CD4-positive, alpha-beta T cell treated with Interleukin-6 for 4 hours (primary cell): ENCODE data around the gene L3MBTL3.
"Not testable (repeated sequence)": the region's sequence is repeated elsewhere in the genome, so short reads cannot be mapped to it uniquely, and the experiment has no call there.

ENCODE experiments used
- DNase-seq: peaks from one replicate; pipeline ENCODE4 v3.0.0-alpha.2; 2020; ENCODE audit warnings: mixed read lengths

L3MBTL3 gene

DNA sequence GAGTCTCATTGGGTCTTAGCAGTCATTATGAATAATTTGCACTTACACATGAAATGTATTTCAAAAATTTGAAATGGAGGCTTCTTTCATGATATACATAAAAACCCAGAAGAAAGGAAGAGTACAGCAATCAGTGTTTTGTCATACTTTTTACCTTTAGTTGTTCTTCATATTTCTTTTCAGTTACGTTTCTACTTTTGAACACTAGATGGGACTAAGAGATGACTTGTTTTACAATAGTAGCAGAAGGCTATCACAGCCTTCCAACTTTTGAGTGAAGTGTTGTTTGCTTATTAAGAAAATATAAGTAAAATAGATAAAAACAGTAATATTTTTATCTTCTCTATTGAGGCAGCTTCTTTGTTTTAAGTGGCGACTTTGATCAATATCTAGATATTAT is 58.1 kb downstream of the L3MBTL3 start:
- DNase-seq: no peak

GRCh38 chr6:130090796-130091195 is 72.4 kb downstream of the L3MBTL3 start:
- DNase-seq: no peak

DNA sequence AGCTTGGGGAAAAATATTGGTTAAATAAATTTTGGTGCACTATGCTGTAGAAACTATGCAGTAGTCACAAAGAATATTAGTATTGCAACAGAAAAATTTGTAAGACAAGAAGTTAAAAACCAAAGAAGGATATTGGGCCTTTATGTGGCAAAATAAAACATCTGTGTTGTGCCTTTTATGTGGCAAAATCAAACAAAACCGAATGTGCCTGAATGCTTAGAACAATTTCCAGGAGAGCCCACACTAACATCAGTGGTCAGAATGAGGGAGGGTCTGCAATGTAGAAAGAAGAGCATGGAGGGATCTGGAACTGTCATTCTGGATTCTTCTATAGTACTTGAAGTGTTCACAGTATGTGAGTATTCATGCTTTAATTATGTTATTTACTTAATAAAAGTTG is 75.2 kb downstream of the L3MBTL3 start:
- no peak for DNase-seq

DNA sequence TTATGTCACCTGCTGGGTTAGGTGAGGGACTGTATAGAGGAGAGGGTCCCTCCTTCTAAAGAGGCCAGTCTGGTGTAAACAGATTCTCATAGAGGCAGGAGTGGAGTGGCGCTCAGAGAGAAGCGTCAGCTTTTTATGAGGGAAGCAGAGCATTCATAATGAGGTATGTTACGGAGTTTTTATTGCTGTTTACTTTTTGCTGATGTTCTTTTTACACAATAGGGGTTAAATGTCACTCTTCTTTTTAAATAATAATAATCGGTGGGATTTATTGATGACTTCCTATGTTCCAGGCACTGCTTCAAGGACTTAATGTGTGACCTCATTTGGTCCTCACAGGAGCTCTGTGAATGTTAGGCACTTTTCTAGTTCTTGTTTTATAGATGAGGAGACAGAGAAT is 79.9 kb downstream of the L3MBTL3 start:
- DNase-seq: no peak

DNA sequence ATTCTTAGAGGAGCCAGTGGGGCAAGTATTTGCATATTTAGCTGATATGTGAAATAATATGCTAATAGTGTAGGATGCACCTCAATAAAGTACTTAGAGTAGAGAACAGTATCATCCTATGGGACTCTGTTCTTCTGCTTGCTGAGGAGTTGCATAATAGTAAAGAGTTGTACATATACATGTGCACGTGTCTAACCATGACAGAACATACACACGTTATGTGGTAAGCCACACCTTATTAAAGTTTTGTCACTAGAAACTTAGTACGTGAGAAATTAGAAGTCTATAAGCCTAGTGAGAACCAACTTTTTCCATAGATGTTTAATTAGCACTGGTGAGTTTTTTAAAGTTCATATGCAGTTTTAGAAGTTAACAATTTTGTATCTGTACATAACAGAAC is 80.7 kb downstream of the L3MBTL3 start:
- DNase-seq: no peak

DNA sequence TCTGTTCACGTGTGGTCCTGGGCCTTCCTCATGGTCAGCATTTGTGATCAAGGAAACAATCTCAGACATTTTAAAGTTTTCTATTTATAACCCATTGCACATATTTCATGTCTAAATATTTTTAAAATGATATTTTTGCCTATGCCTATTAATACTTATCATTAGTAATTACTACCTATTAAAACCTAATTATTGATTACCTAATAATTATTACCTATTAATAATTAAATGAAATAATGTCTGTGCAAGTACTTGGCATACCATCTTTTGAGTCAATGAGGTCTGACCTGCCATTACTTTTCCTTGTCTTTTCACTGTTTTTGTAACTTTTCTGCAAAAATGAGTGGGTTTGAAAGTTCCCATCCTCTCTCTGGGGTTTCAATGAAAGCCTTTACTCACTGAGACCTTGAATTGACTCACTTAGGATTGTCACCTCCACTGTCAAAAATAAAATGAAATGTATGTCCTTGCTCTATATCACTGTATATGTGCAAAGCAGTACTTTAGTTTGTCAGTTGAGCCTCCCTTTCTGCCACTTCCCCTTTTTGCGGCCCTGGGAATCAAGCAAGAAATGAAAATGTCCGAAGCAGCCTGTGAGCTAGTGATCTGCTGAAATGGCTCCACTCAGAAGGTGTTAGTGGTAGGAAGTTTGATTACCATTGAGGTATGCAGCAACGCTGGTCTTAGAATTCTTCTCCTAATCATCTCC is 87.8 kb downstream of the L3MBTL3 start:
- no peak for DNase-seq

DNA sequence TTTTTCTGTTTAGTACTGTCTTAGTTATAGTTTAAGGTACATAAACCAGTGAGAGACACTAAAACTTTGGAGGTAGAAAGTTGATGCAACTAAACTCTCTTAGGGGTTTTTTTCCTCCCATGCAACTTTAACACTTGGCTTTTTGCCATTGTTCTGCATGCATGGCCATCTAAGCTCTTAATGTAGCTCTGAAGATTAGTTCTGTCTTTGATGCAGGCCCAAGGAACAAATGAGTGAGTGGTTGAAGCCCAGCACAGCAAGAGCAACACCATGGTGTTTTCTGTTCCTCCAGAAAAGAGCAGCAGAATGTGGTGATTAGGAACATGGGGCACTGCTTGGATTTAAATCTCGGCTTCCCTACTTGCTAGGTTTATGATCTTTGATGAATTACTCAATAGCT is 89.3 kb downstream of the L3MBTL3 start:
- DNase-seq: no peak

GRCh38 chr6:130111031-130111430 is 92.7 kb downstream of the L3MBTL3 start:
- DNase-seq: no peak

DNA sequence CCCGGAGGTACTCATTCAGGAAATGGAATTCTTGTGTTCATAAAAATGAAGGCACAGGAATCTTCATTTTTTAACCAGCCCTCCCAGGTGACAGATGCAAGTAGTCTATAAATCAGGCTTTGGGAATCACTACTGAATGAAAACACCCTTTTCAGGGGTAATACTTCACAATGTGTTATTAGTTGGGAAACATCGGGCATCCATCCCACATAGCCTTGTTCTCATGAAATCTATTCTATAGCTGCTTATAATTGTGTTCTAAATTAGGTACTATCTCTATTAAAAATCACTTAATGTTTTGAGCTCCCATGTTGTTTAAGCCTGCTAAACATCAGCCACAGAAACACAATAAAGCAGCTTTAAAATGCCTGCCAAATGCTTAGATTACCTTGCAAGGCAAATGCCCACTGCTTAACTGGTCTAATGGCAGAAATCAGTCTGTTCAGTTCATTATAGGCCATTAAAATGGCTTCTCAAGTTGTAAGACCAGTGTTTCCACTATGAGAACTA is 94.9 kb downstream of the L3MBTL3 start:
- no peak for DNase-seq

DNA sequence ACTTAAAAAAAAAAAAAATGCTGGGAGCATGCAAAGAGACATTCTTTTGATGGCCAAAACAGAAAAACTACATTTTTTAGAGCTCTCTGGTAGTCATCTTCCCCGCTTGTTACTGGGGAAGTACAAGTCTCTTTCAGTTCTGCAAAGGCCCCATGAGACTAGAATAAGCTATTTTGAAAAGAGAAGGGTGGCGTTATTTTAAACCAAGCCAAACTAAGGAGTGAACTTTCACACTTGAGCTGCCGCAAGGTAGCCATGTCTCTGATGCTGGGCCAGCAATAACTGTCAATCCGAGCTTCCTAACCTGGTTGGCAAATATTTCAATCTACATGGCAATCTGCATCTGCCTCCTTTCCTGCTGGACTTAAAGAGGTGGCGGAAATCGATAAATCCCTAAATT is 96.7 kb downstream of the L3MBTL3 start:
- DNase-seq: no peak

DNA sequence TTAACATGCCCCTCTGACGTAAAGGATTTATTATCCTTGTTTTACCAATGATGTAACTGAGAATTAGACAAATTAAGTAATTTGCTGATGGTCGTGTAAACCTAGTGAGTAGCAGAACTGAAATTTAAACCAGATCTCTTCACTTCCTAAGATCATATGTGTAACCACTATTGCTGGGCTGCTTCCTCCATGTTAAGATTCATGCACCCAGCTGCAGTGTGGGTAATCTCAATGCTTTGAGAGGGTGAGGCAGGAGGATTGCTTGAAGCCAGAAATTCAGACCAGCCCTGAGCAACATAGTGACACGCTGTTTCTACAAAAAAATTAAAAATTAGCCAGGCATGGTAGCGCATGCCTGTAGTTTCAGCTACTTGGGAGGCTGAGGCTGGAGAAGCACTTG is 97.9 kb downstream of the L3MBTL3 start:
- no peak for DNase-seq

- DNase-seq: not testable (repeated sequence)
These were observed 98.9 kb downstream of the L3MBTL3 start for GRCh38 chr6:130117187-130117701.

GRCh38 chr6:130118236-130118635 is 99.9 kb downstream of the L3MBTL3 start:
- DNase-seq: no peak

DNA sequence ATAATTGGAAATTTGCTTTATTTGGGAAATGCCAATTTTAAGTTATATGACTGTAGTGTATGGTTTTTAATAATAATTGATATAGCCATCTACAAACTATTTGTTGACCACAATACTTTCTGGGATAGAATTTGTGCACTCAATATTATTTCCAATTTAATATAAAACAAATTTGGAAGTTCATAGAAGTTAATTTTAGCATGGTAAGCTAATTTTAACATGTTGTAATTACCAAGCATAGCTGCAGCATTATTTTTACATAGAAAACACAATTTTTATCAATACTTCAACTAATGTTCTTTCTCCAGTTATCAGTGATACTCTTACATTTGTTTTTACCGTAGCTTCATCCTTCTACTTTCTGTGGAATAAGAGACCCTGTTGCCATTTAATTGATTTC is 100.8 kb downstream of the L3MBTL3 start:
- DNase-seq: no peak

DNA sequence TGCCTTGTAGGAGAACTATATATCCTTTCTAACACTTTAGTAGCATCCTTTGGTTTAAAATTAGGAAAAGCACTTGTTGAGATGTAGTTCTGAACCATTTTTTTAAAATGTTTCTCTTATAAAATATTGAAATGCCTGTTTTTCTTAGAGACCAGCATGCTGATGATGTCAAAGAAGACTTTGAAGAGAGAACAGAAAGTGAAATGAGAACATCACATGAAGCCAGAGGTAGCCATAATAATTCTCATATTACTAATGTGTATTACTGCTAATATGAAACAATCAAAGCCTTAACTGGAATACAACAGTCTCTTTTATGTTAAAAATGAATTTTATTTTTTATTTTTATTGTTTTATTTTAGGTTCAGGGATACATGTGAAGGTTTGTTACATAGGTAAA is 102.3 kb downstream of the L3MBTL3 start:
- no peak for DNase-seq

GRCh38 chr6:130122243-130122642 is 103.9 kb downstream of the L3MBTL3 start:
- no peak for DNase-seq

DNA sequence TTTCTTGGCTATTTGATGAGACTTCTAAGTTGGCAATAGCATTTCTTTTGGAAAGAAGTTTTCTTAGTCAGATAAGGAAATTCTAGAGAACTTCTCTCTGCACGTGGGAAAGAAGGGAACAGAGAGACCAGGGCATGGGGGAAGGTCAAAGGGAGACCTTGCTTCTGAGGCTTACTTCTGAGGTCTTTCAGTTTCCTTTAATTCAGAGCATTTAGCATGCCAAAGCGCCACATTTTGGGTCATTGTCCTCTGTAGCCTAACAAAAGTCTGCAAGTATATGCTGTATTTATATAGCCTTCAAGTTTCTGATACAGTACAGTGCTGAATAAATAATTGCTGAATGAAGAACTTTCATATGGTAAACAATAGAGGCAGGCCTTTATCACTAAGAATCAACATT is 108.8 kb downstream of the L3MBTL3 start:
- DNase-seq: no peak

- DNase-seq: no peak
These were observed 109.9 kb downstream of the L3MBTL3 start for GRCh38 chr6:130128326-130128725.

- DNase-seq: no peak
These were observed 111.4 kb downstream of the L3MBTL3 start for GRCh38 chr6:130129762-130130246.

- peak; percentile 55 for DNase-seq
These were observed 113.9 kb downstream of the L3MBTL3 start for GRCh38 chr6:130132286-130132701.

DNA sequence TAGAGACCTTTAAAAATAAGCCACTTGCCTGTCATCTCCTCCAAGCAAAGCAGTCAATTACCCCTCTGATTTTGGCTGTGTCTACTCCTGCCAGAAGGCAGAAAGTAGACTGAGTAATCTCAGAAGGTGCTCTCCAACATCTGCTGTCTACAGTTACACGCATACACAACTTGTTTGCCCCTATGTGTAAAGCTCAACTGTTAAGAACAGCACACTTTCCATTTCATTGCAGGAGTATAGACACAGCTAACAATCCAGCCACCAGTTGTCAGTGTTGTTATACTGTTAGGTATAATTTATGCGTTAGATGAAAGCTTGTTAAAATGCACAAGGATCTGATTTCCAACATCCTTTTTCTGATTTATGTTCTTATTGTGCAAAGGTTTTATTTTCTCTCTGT is 116.2 kb downstream of the L3MBTL3 start:
- DNase-seq: no peak

- DNase-seq: no peak
These were observed 118.4 kb downstream of the L3MBTL3 start for GRCh38 chr6:130136798-130137197.

- peak; percentile 9 for DNase-seq
These were observed 119.9 kb downstream of the L3MBTL3 start for GRCh38 chr6:130138116-130138908.

DNA sequence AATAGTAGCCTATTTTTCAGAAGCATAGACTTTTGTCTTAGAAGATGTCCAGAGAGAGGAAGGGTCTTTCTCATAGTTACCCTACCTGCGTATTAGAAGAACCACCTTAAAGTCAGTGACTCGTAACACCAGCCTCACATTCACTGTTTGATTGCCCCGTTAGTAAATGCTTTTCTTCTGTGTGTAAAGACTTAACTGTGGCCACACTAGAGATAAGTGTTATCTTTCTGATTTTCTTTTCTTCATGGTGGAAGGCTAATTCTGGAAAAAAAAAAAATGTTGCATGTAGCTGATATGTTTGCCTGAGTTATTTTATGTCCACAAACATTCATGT is 120.5 kb downstream of the L3MBTL3 start:
- DNase-seq: no peak
